ENCODE data around the gene RAD51. TPM values are rescaled to one million over a fixed set of nuclear protein-coding genes. Genes with fewer than 3 reads are reported as not detected.

Gene RAD51
- total RNA-seq = 1.4 and 1.6 TPM in 2 replicates

GRCh38 chr15:40694688-40695468 lies at the start of gene RAD51:
RAD51 (plus strand) TSS chr15:40695174; CDS start chr15:40698759, 3,585 bp downstream.

GRCh38 chr15:40754883-40755811 lies 60.2 kb downstream of the RAD51 start, which contains the start of gene RMDN3:
RMDN3 (minus strand) TSS chr15:40755254; CDS start chr15:40754783, 471 bp downstream.

GRCh38 chr15:40763801-40764628 lies 69.0 kb downstream of the RAD51 start, which contains the start of gene GCHFR:
GCHFR (plus strand) TSS chr15:40764068; CDS start chr15:40764181, 113 bp downstream.

DNA sequence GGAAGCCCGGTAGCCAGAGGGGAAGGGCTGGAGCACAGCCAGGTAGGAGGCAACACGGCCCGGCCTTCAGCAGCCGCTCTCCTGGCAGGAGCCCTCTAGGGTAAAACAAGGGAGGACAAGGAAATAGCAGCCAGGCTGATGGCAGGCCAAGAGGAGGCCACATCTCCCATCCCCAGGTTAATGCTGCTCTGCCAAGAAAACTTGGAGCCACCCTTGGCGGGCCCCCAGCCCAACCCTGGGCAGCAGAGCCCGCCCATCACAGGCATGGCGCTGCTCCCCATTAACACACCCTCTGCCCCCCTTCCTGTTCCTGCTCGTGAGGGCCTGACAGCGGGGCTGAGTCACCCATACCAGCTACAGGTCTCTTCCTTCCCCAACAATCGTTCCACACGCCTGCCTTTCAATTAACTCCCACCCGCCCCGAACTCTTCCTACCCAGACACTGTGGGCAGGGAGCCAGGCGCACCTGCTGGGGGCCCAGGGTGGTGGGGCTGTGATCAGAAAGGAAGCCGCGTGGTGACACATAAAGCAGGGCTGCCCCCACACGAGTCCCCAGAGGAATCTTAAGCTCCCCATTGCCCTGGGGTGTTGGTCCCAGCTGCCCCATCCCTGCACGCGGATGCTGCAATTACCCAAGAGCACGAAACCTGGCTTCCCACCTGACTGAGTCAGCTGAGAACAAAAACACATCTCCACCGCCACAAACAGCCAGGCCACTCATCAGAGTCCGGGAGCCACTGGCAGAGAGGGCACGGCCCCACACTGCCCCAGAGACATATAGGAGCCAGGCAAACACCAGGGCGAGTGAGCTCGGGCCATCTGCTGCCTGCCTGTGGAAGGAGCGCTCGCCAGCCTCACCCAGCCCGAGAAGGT lies 74.5 kb downstream of the RAD51 start, which contains the start of gene C15orf62:
Gene C15orf62, plus strand, starts transcription at position 707 of the 873 bp plus-strand sequence. CDS start 516 bp downstream, outside the sequence.

Other genes starting within 250 kb of the RAD51 start
- gene CHST14, start 224.2 kb upstream of the RAD51 start, total RNA-seq = 5.7 and 7.9 TPM in 2 replicates
- gene CCDC32, start 130.1 kb upstream of the RAD51 start, total RNA-seq = 10.1 and 15.8 TPM in 2 replicates
- gene RPUSD2, start 125.9 kb upstream of the RAD51 start, total RNA-seq = 11.0 and 13.4 TPM in 2 replicates
- gene KNL1, start 100.9 kb upstream of the RAD51 start, total RNA-seq = 1.3 and 1.7 TPM in 2 replicates
- gene RMDN3, start 60.1 kb downstream of the RAD51 start, total RNA-seq = 14.5 and 20.2 TPM in 2 replicates
- gene GCHFR, start 68.9 kb downstream of the RAD51 start, total RNA-seq = 3.2 and 5.0 TPM in 2 replicates
- not detected in 2 replicates for gene C15orf62, start 74.8 kb downstream of the RAD51 start, total RNA-seq
- gene ZFYVE19, start 111.9 kb downstream of the RAD51 start, total RNA-seq = 17.0 and 20.1 TPM in 2 replicates
- gene DNAJC17, start 112.3 kb downstream of the RAD51 start, total RNA-seq = 13.8 and 14.1 TPM in 2 replicates
- gene PPP1R14D, start 133.5 kb downstream of the RAD51 start, total RNA-seq = not detected in 2 replicates
- gene SPINT1, start 148.9 kb downstream of the RAD51 start, total RNA-seq = 0.18 and 0.43 TPM in 2 replicates
- gene RHOV, start 179.1 kb downstream of the RAD51 start, total RNA-seq = under 0.01 TPM in 1 of 2 replicates, not detected in the other
- 35.3 and 54.5 TPM in 2 replicates for gene VPS18, start 199.3 kb downstream of the RAD51 start, total RNA-seq
- gene DLL4, start 234.2 kb downstream of the RAD51 start, total RNA-seq = 0.46 and 0.85 TPM in 2 replicates